ENCODE data around the gene GDF3.
"Not testable (repeated sequence)": the region's sequence is repeated elsewhere in the genome, so short reads cannot be mapped to it uniquely, and the experiment has no call there.

Gene GDF3

DNA sequence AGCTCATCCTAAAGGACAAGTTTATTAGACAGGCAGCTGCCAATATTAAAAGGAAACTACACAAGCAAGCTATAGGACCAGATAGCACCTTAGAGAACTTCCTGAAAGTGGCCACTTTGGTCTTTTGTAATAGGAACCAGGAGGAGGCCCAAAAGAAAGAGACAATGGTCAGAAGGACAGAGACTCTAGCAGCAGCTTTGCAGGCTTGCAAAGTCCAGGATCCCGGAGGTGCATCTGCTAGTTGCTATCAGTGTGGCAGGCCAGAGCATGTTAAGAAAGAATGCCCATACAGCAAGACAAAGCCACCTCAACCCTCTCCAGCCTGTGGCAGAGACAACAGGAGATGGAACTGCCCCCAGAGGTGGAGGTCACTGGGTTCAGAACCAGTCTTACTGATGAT is 53.3 kb downstream of the GDF3 start:
- no peaks in the 10 kb centered on the region for H3K36me3 Mint-ChIP-seq (ENCODE audit: low read depth)
- H3K9me3 Mint-ChIP-seq: no peaks in the 10 kb centered on the region
- peaks cover 5% of the 10 kb centered on the region for H3K27me3 Mint-ChIP-seq
- H3K4me1 Mint-ChIP-seq (ENCODE audit: low read depth): peaks cover 36% of the 10 kb centered on the region
- H3K27ac Mint-ChIP-seq: no peak overlapping the region
- H3K4me3 Mint-ChIP-seq: no peak overlapping the region

GRCh38 chr12:7640123-7640995 is 55.2 kb downstream of the GDF3 start:
- peaks cover 24% of the 10 kb centered on the region for H3K4me1 Mint-ChIP-seq (ENCODE audit: low read depth)
- not testable (repeated sequence) for H3K36me3 Mint-ChIP-seq (ENCODE audit: low read depth); H3K9me3 Mint-ChIP-seq; H3K27me3 Mint-ChIP-seq
- H3K27ac Mint-ChIP-seq: peak overlapping the region; percentile 75
- H3K4me3 Mint-ChIP-seq: peak overlapping the region; percentile 70

Data from stimulated activated naive CD8-positive, alpha-beta T cell treated with anti-CD3 and anti-CD28 coated beads, Interleukin-15, Interleukin-2, amounts not matched to agents 100 ng/mL and 50 ng/mL, for 24 hours (primary cell).